HFFc6 (cell line): ENCODE measurements around the gene IFFO2. TPM values are rescaled to one million over a fixed set of nuclear protein-coding genes. Genes with fewer than 3 reads are reported as not detected.

Source experiments
- DNase-seq: peaks from one replicate; pipeline ENCODE4 v3.0.0-alpha.2; 2018
- H3K27ac Mint-ChIP-seq: 2 replicates; pipeline ENCODE4 v1.8.0; 2020; ENCODE audit warnings: mild to moderate bottlenecking, mixed read lengths
- H3K27me3 Mint-ChIP-seq: 2 replicates; pipeline ENCODE4 v1.8.0; 2021; ENCODE audit warnings: mild to moderate bottlenecking, moderate library complexity, mixed read lengths; ENCODE audit not compliant: insufficient read depth
- H3K36me3 Mint-ChIP-seq: 2 replicates; pipeline ENCODE4 v1.8.0; 2021; ENCODE audit warnings: low read depth, mixed read lengths
- H3K4me1 Mint-ChIP-seq: 2 replicates; pipeline ENCODE4 v1.8.0; 2020; ENCODE audit warnings: low read depth, mixed read lengths
- H3K4me3 Mint-ChIP-seq: 2 replicates; pipeline ENCODE4 v1.8.0; 2020; ENCODE audit warnings: mild to moderate bottlenecking, moderate library complexity, mixed read lengths
- H3K9me3 Mint-ChIP-seq: 2 replicates; pipeline ENCODE4 v1.8.0; 2020; ENCODE audit warnings: mild to moderate bottlenecking, mixed read lengths
- total RNA-seq, 6 experiments: library from RNA; stranded (reverse); fragmentation: NEBNext Ultra II Directional; extraction: Animal tissue kit (Norgen Biotek cat#: 25700); gene quantifications; 2 replicates in 1 of 6; 3 replicates in 5 of 6; pipeline ENCODE4 v1.2.3, GENCODE V29; 2021
- TF ChIP-seq, protein P1 (sequence below): fragments of 200-600 bp; sonication (generic); IDR thresholded peaks from 2 replicates; pipeline ENCODE4 v1.5.0; 2021; ENCODE audit warnings: antibody characterized with exemption, mild to moderate bottlenecking

The IFFO2 gene
- total RNA-seq, 6 experiments from 2014 or later = 19.9 to 28.9 (median 21.0) TPM

DNA sequence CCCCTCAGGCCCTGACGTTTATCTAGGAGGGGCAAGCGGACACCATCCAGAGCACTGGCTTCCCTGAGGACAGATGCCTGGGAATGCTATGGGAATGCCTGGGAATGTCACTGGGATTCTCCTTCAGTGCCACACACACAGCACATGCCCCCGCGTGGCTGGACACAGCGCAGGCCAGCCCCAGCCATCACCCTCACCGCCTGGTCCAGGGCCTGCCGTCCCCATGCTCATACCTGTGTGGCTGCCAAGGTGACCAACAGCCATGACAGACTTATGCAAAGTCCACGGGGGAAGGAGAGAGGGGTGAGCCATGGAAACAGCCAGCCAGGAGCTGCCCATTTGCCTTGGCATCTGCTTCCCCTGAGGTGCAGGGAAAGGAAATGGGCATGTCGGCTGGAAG is 91.3 kb downstream of the IFFO2 start:
- no peak for DNase-seq
- H3K9me3 Mint-ChIP-seq = no peaks in the 10 kb centered on the region
- no peaks in the 10 kb centered on the region for H3K4me1 Mint-ChIP-seq
- H3K27ac Mint-ChIP-seq = no peak overlapping the region
- H3K4me3 Mint-ChIP-seq = no peak overlapping the region
- TF ChIP-seq, protein P1, sequence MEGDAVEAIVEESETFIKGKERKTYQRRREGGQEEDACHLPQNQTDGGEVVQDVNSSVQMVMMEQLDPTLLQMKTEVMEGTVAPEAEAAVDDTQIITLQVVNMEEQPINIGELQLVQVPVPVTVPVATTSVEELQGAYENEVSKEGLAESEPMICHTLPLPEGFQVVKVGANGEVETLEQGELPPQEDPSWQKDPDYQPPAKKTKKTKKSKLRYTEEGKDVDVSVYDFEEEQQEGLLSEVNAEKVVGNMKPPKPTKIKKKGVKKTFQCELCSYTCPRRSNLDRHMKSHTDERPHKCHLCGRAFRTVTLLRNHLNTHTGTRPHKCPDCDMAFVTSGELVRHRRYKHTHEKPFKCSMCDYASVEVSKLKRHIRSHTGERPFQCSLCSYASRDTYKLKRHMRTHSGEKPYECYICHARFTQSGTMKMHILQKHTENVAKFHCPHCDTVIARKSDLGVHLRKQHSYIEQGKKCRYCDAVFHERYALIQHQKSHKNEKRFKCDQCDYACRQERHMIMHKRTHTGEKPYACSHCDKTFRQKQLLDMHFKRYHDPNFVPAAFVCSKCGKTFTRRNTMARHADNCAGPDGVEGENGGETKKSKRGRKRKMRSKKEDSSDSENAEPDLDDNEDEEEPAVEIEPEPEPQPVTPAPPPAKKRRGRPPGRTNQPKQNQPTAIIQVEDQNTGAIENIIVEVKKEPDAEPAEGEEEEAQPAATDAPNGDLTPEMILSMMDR = no peak
- H3K36me3 Mint-ChIP-seq = no peaks in the 10 kb centered on the region
- H3K27me3 Mint-ChIP-seq = peaks cover 52% of the 10 kb centered on the region

DNA sequence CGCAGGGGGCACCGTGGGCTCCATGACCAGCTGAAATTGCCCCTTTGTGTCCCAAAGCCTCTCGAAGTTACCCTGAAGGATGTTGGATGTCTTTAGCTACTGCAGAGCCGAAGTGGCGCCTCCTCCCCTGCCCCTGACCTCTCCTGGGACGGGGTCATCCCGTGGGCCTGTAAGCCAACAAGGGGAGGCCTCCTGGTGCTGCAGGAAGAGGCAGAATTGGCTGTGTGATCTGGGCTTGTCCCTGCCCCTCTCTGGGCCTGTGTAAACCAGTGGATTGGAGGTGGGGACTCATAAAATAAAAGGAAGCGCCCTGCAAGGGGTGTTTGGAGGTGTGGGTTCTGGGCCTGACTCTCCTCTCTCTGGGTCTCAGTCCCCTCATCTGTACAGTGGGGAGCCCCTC is 94.9 kb downstream of the IFFO2 start:
- DNase-seq = no peak
- Mint-ChIP-seq H3K27me3 (peaks cover 36% of the 10 kb centered on the region), H3K4me1 (no peaks in the 10 kb centered on the region), H3K27ac (no peak overlapping the region), H3K9me3 (no peaks in the 10 kb centered on the region), H3K36me3 (no peaks in the 10 kb centered on the region), H3K4me3 (no peak overlapping the region)
- TF ChIP-seq, protein P1 = no peak

DNA sequence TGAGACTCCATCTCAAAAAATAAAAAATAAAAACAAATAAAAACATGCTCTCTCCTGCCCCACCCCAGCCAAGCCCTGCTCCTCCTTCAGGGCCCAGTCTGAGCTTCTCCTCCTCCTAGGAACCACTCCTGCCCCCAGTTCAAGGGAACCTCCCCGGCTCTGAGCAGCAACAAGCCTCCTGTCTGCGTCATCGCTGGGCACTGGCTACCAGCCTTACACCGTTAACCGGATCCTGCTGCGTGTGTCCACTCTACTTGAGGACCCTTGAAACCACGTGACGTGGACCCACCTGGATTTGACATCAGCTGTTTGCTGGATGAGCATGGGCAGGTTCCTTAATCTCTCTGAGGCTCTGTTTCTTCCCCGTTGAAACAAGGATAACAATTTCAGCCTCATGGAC is 95.4 kb downstream of the IFFO2 start:
- H3K27ac Mint-ChIP-seq = no peak overlapping the region
- H3K36me3 Mint-ChIP-seq = no peaks in the 10 kb centered on the region
- H3K9me3 Mint-ChIP-seq = no peaks in the 10 kb centered on the region
- no peak overlapping the region for H3K4me3 Mint-ChIP-seq
- TF ChIP-seq, protein P1 = no peak
- no peaks in the 10 kb centered on the region for H3K4me1 Mint-ChIP-seq
- H3K27me3 Mint-ChIP-seq = peaks cover 31% of the 10 kb centered on the region
- DNase-seq = no peak

DNA sequence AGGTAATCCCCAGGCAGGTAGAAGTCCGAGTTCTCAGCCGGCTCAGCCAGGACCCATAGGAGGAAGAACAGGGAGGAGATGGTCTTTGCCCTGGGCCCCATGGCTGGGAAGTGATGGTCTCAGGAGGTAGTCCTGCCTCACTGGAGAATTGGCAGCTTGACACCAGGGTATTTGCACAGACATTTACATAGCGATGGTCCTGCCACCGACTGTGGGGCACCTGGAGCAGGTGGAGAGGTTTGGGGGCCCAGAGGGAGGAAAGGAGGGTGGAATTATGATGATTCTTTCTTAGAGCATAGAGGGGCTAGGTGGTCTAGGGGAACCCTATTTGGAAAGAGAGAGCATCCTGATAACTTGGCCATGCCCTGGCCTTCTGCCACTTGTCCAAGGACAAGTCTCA is 96.9 kb downstream of the IFFO2 start, which contains the start of gene TAS1R2:
Gene TAS1R2, minus strand, starts transcription at position 101 of the 400 bp plus-strand sequence. Its CDS starts 0 bp downstream, at position 101.
- Mint-ChIP-seq H3K4me3 (no peak within 1 kb of the TSS), H3K27ac (no peak within 1 kb of the TSS), H3K9me3 (no peaks in the 10 kb centered on the region), H3K27me3 (peaks cover 18% of the 10 kb centered on the region), H3K4me1 (peaks cover 8% of the 10 kb centered on the region), H3K36me3 (no peaks in the 10 kb centered on the region)
- TF ChIP-seq, protein P1 = no peak
- DNase-seq = no peak

DNA sequence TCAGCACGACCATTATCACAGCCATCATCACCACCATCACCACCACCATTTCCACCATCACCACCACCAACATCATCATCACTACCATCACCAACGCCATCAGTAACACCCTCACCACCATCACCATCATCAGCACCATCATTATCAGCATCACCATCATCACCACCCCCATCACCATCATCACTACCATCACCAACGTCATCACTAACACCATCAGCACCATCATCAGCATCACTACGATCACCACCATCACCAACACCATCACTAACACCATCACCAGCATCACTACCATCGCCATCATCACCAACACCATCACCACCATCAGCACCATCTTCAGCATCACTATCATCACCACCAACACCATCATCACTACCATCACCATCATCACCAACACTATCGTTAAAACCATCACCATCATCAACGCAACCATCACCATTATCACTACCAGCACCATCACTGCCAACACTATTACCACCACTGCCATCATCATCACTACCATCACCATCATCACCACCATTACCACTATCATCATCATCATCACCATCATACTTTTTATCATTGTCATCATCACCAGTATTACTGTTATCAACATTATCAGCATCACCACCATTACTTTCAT is 98.3 kb downstream of the IFFO2 start:
- H3K27ac Mint-ChIP-seq = no peak overlapping the region
- no peak overlapping the region for H3K4me3 Mint-ChIP-seq
- peaks cover 9% of the 10 kb centered on the region for H3K27me3 Mint-ChIP-seq
- TF ChIP-seq, protein P1 = no peak
- H3K9me3 Mint-ChIP-seq = no peaks in the 10 kb centered on the region
- no peaks in the 10 kb centered on the region for H3K36me3 Mint-ChIP-seq
- H3K4me1 Mint-ChIP-seq = peaks cover 8% of the 10 kb centered on the region
- DNase-seq = no peak

DNA sequence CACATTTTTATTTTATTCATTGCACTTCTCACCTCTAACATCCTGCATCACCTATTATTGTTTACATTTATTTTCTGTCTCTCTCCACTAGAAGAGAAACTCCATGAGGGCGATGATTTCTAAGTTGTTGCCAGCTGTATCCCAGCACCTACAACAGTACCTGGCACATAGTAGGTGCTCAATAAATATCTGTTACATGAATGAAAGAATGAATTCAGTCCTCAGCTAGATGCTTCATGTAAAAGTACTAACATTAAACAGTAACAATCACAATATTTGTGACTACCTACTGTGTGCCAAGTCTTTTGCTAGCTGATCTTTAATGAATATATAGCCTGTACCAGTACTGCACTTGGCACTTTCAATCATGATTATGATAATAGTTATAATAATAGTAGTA is 100.0 kb downstream of the IFFO2 start:
- no peaks in the 10 kb centered on the region for H3K9me3 Mint-ChIP-seq
- H3K36me3 Mint-ChIP-seq = no peaks in the 10 kb centered on the region
- H3K4me3 Mint-ChIP-seq = no peak overlapping the region
- TF ChIP-seq, protein P1 = no peak
- H3K27me3 Mint-ChIP-seq = peaks cover 5% of the 10 kb centered on the region
- H3K27ac Mint-ChIP-seq = no peak overlapping the region
- H3K4me1 Mint-ChIP-seq = peaks cover 8% of the 10 kb centered on the region
- no peak for DNase-seq
